Endothelial cell of umbilical vein (primary cell): ENCODE results near the gene AQR. TPM values are rescaled to one million over a fixed set of nuclear protein-coding genes. Genes with fewer than 3 reads are reported as not detected.

Experiments used
- BruUV-seq: library from RNA; stranded (reverse); fragments of 400-500 nt; replicated peaks from 2 replicates; lab custom pipeline; 2021; lab: Mats Ljungman, UMichigan
- CTCF ChIA-PET: fragments of 300-600, 350-600 bp; sonication (Branson Sonifier 250); formaldehyde crosslinking; loops from one replicate; lab custom pipeline; 2021; ENCODE audit warnings: antibody characterized with exemption, inconsistent platforms; lab: Charles Lee
- POLR2A ChIA-PET: fragments of 300-600, 350-600 bp; sonication (Branson Sonifier 250); formaldehyde crosslinking; loops from one replicate; lab custom pipeline; 2021; ENCODE audit warnings: antibody characterized with exemption, inconsistent platforms; lab: Charles Lee
- DNase-seq: peaks from one replicate; pipeline ENCODE4 v3.0.0-alpha.2; 2011; ENCODE audit warnings: low read depth, low spot score
- FAIRE-seq: peaks from 2 replicates; lab custom pipeline; 2011; peaks lifted over from hg19 to GRCh38; lab: Jason Lieb, UNC
- H2AFZ ChIP-seq: 2 replicates; pipeline ENCODE4 v1.6.0; 2012; ENCODE audit warnings: low read depth, low read length, control low read depth, inconsistent platforms
- H3K27ac ChIP-seq: 2 replicates; pipeline ENCODE4 v1.5.1; 2011; ENCODE audit warnings: low read depth, mild to moderate bottlenecking, control low read depth, low read length, moderate library complexity; ENCODE audit not compliant: insufficient read depth
- H3K27me3 ChIP-seq, 2 experiments: 2 replicates each; pipeline versions ENCODE4 v1.6.0 to v1.6.1; 2011; ENCODE audit warnings: low read length in 2 of 2, mixed read lengths in 1 of 2; ENCODE audit not compliant: control insufficient read depth in 2 of 2, insufficient read depth in 2 of 2
- H3K36me3 ChIP-seq, 2 experiments: 2 replicates in 1 of 2; 3 replicates in 1 of 2; pipeline ENCODE4 v1.5.1; 2011; ENCODE audit warnings: low read length in 2 of 2, mild to moderate bottlenecking in 1 of 2, moderate library complexity in 1 of 2; ENCODE audit not compliant: control insufficient read depth in 2 of 2, insufficient read depth in 2 of 2; ENCODE audit errors: extremely low read depth in 1 of 2
- H3K4me1 ChIP-seq: 3 replicates; pipeline ENCODE4 v1.5.1; 2011; ENCODE audit warnings: mild to moderate bottlenecking, low read length; ENCODE audit not compliant: control insufficient read depth, insufficient read depth; ENCODE audit errors: extremely low read depth
- H3K4me2 ChIP-seq: 2 replicates; pipeline ENCODE4 v1.6.1; 2011; ENCODE audit warnings: low read length, control low read depth, mixed read lengths; ENCODE audit not compliant: insufficient read depth
- H3K4me3 ChIP-seq, 3 experiments: fragments of 200-600 bp in 1 of 3; sonication (generic), shearing (Covaris generic) in 1 of 3; replicated peaks in 1 of 3; 2 replicates each; pipeline ENCODE4 v1.5.1; 2011 to 2016; ENCODE audit warnings: control low read depth in 3 of 3, low read length in 3 of 3, mild to moderate bottlenecking in 2 of 3, inconsistent platforms in 1 of 3, low read depth in 1 of 3, moderate library complexity in 1 of 3; ENCODE audit not compliant: insufficient read depth in 1 of 3
- H3K79me2 ChIP-seq: 2 replicates; pipeline ENCODE4 v1.6.0; 2012; ENCODE audit warnings: low read length, inconsistent platforms; ENCODE audit not compliant: control insufficient read depth, insufficient read depth
- H3K9ac ChIP-seq: replicated peaks from 2 replicates; pipeline ENCODE3; 2011; ENCODE audit warnings: low read length, control low read depth; ENCODE audit not compliant: insufficient read depth; ENCODE audit errors: extremely low read depth
- H3K9me1 ChIP-seq: replicated peaks from 3 replicates; pipeline ENCODE4 v1.6.0; 2011; ENCODE audit warnings: mild to moderate bottlenecking, low read length; ENCODE audit not compliant: control insufficient read depth, insufficient read depth; ENCODE audit errors: extremely low read depth
- H3K9me3 ChIP-seq: replicated peaks from 2 replicates; pipeline ENCODE4 v1.5.1; 2012; ENCODE audit warnings: low read length, inconsistent platforms; ENCODE audit not compliant: control insufficient read depth, insufficient read depth
- H4K20me1 ChIP-seq: replicated peaks from 2 replicates; pipeline ENCODE3; 2011; ENCODE audit warnings: mild to moderate bottlenecking, low read length; ENCODE audit not compliant: control insufficient read depth, insufficient read depth; ENCODE audit errors: extremely low read depth
- CTCF ChIP-seq, 2 donors: IDR thresholded peaks; 1 replicate in 1 of 2; 2 replicates in 1 of 2; pipeline ENCODE4 v1.5.1; 2011; ENCODE audit warnings: low read length in 2 of 2, mild to moderate bottlenecking in 2 of 2, moderate library complexity in 2 of 2, control low read depth in 1 of 2, inconsistent platforms in 1 of 2, low read depth in 1 of 2; ENCODE audit not compliant: insufficient read depth in 1 of 2; ENCODE audit errors: extremely low read depth in 1 of 2
- EZH2 ChIP-seq: IDR thresholded peaks from 2 replicates; pipeline ENCODE4 v1.6.1; 2012; ENCODE audit warnings: borderline replicate concordance, low read depth, mild to moderate bottlenecking, moderate library complexity, low read length, inconsistent platforms; ENCODE audit not compliant: severe bottlenecking
- FOS ChIP-seq: IDR thresholded peaks from 2 replicates; pipeline ENCODE4 v1.6.1; 2011; ENCODE audit warnings: mild to moderate bottlenecking, low read length, moderate library complexity, borderline replicate concordance; ENCODE audit not compliant: insufficient read depth
- GATA2 ChIP-seq: IDR thresholded peaks from 2 replicates; pipeline ENCODE4 v1.7.0; 2011; ENCODE audit warnings: low read depth, mild to moderate bottlenecking, moderate library complexity, mixed read lengths, low read length; ENCODE audit not compliant: insufficient read length, insufficient read depth
- JUN ChIP-seq: IDR thresholded peaks from 2 replicates; pipeline ENCODE4 v1.6.1; 2011; ENCODE audit warnings: borderline replicate concordance, low read depth; ENCODE audit not compliant: insufficient read length, insufficient read depth
- MYC ChIP-seq: IDR thresholded peaks from one replicate; pipeline ENCODE4 v1.6.1; 2011; ENCODE audit warnings: mild to moderate bottlenecking, low read depth, low read length
- POLR2A ChIP-seq: IDR thresholded peaks from 2 replicates; pipeline ENCODE4 v1.6.1; 2012; ENCODE audit warnings: low read depth, mild to moderate bottlenecking, control low read depth, low read length
- POLR2AphosphoS5 ChIP-seq: IDR thresholded peaks from 2 replicates; pipeline ENCODE4 v1.6.1; 2012; ENCODE audit warnings: low read depth, mild to moderate bottlenecking, control low read depth, low read length, moderate library complexity; ENCODE audit not compliant: insufficient read depth
- dilution Hi-C: fragments of 300-500 bp; cut with MboI; formaldehyde crosslinking; loops from one replicate; pipeline ENCODE4 v1.15.0; 2019; ENCODE audit warnings: low sequenced_read_pairs; ENCODE audit not compliant: extremely low pct_ligation_motif_present
- intact Hi-C: fragments of 100-400 bp; cut with micrococcal nuclease; formaldehyde crosslinking; loops from one replicate; pipeline ENCODE4 v1.10.0; 2022
- polyA plus RNA-seq, 4 experiments: library from polyadenylated mRNA; depleted of rRNA in 3 of 4; stranded (reverse) in 3 of 4; unstranded in 1 of 4; fragments of >200 nt; gene quantifications; 2 replicates each; pipeline versions ENCODE4 v1.2.1 to v1.2.3, GENCODE V29; 2011 to 2012; ENCODE audit warnings: missing spikeins in 1 of 4
- total RNA-seq: library from RNA; stranded (reverse); gene quantifications from 2 replicates; pipeline ENCODE4 v1.2.3, GENCODE V29; 2021

Gene AQR
- total and polyA plus RNA-seq, 2 donors (not counting 3 experiments of a cell fraction or from before 2014, with no cell fraction given): 18.7 to 37.5 TPM

GRCh38 chr15:34869110-34869509 lies 100.4 kb downstream of the AQR start:
- DNase-seq: no peak
- dilution Hi-C loops (no loop called here), intact Hi-C loops (no loop called here)
- TF ChIP-seq EZH2 (no peak), JUN (no peak), POLR2A (no peak), MYC (no peak), POLR2AphosphoS5 (no peak), FOS (no peak), GATA2 (no peak), CTCF (IDR thresholded peaks at IDR 0.05; ENCODE audit: extremely low read depth in 1 of 2, insufficient read depth in 1 of 2, low read depth in 1 of 2, low read length in 2 of 2) (no peak)
- no peaks in the 10 kb centered on the region for H4K20me1 ChIP-seq
- H3K4me1 ChIP-seq: no peaks in the 10 kb centered on the region
- no peak for FAIRE-seq
- peaks cover 0 to 4% of the 10 kb centered on the region in 2 experiments for H3K36me3 ChIP-seq
- BruUV-seq: no TSS peak
- H3K9ac ChIP-seq: no peak overlapping the region
- H3K79me2 ChIP-seq: no peaks in the 10 kb centered on the region
- no peaks in the 10 kb centered on the region for H3K9me3 ChIP-seq
- no peak overlapping the region for H3K27ac ChIP-seq
- no peaks in the 10 kb centered on the region for H3K9me1 ChIP-seq
- ChIA-PET CTCF (interaction anchor here (0.8 to 1.4 kb wide), 3 partner anchors 16 to 248 kb away, joined by 3 to 5 read pairs (median 3); no protein-coding TSS in a partner anchor), POLR2A (no interaction called here)
- no peaks in the 10 kb centered on the region for H3K27me3 ChIP-seq
- no peak overlapping the region for H2AFZ ChIP-seq
- no peak overlapping the region for H3K4me3 ChIP-seq
- H3K4me2 ChIP-seq: no peak overlapping the region
